SU-DHL-6 (cell line): ENCODE measurements around the gene KLHL36.

Source experiments
- H2AFZ ChIP-seq: fragments of 200-600 bp; sonication (generic); 2 replicates; pipeline ENCODE4 v1.6.1; 2014; ENCODE audit warnings: low read depth, mild to moderate bottlenecking, moderate library complexity, mixed read lengths, antibody characterized with exemption, low read length; ENCODE audit not compliant: severe bottlenecking
- H3F3A ChIP-seq: fragments of 200-600 bp; shearing (Covaris generic); 2 replicates; pipeline ENCODE4 v1.6.0; 2016; ENCODE audit warnings: antibody characterized with exemption, mild to moderate bottlenecking; ENCODE audit not compliant: insufficient read depth
- H3K27ac ChIP-seq: fragments of 200-600 bp; sonication (generic); 2 replicates; pipeline ENCODE4 v1.5.1; 2016; ENCODE audit warnings: low read depth, mild to moderate bottlenecking, low read length, moderate library complexity, mixed read lengths
- H3K27me3 ChIP-seq: fragments of 200-600 bp; sonication (generic), shearing (Covaris generic); 2 replicates; pipeline ENCODE4 v1.6.0; 2014; ENCODE audit warnings: mild to moderate bottlenecking, low read length
- H3K36me3 ChIP-seq: fragments of 200-600 bp; sonication (generic); 2 replicates; pipeline ENCODE4 v1.6.1; 2014; ENCODE audit warnings: mild to moderate bottlenecking, low read length, mixed read lengths
- H3K4me2 ChIP-seq: fragments of 300-600, 200-600 bp; shearing (Covaris generic), sonication (generic); 2 replicates; pipeline ENCODE4 v1.6.0; 2014; ENCODE audit warnings: low read length, low read depth, mild to moderate bottlenecking; ENCODE audit not compliant: poor library complexity, severe bottlenecking
- H3K4me3 ChIP-seq: fragments of 200-600 bp; sonication (generic); 2 replicates; pipeline ENCODE4 v1.5.1; 2014; ENCODE audit warnings: antibody characterized with exemption, low read length, mild to moderate bottlenecking, mixed read lengths; ENCODE audit not compliant: insufficient read depth, poor library complexity, severe bottlenecking
- H3K79me2 ChIP-seq: fragments of 200-600 bp; sonication (generic); 2 replicates; pipeline ENCODE4 v1.6.1; 2014; ENCODE audit warnings: mild to moderate bottlenecking, low read length, moderate library complexity; ENCODE audit not compliant: insufficient read depth
- H3K9ac ChIP-seq: fragments of 200-600 bp; sonication (generic); 2 replicates; pipeline ENCODE4 v1.7.0; 2014; ENCODE audit warnings: mild to moderate bottlenecking, low read length
- H3K9me2 ChIP-seq: fragments of 200-600 bp; sonication (generic); replicated peaks from 2 replicates; pipeline ENCODE4 v1.6.1; 2014; ENCODE audit warnings: low read length; ENCODE audit not compliant: insufficient read depth
- H3K9me3 ChIP-seq: fragments of 200-600 bp; sonication (generic); 2 replicates; pipeline ENCODE4 v1.6.1; 2014; ENCODE audit warnings: low read length, mixed read lengths; ENCODE audit not compliant: insufficient read depth
- H4K20me1 ChIP-seq: fragments of 200-600 bp; sonication (generic); 2 replicates; pipeline ENCODE4 v1.6.1; 2014; ENCODE audit warnings: low read depth, mild to moderate bottlenecking, antibody characterized with exemption, low read length, moderate library complexity, mixed read lengths
- CTCF ChIP-seq: fragments of 200-600 bp; sonication (generic); IDR thresholded peaks from one replicate; pipeline ENCODE4 v1.5.1; 2017; ENCODE audit warnings: antibody characterized with exemption, mild to moderate bottlenecking, low read length, moderate library complexity; ENCODE audit not compliant: insufficient read depth, poor library complexity, severe bottlenecking
- EZH2phosphoT487 ChIP-seq: fragments of 200-600 bp; sonication (generic), shearing (Covaris generic); conservative IDR thresholded peaks from 2 replicates; pipeline ENCODE4 v1.6.1; 2018; ENCODE audit warnings: mild to moderate bottlenecking, antibody characterized with exemption, low read length, moderate library complexity, mixed read lengths

KLHL36 gene

GRCh38 chr16:84603140-84603816, 45.0 kb upstream of the KLHL36 start:
- Histone ChIP-seq H3K27me3 (no peaks in the 10 kb centered on the region), H3K9me3 (no peaks in the 10 kb centered on the region), H3K9ac (no peak overlapping the region), H3F3A (peaks cover 47% of the 10 kb centered on the region), H3K27ac (peak overlapping the region; percentile 94), H3K4me2 (peak overlapping the region; percentile 33), H3K36me3 (no peaks in the 10 kb centered on the region), H2AFZ (no peak overlapping the region), H4K20me1 (no peaks in the 10 kb centered on the region), H3K9me2 (no peaks in the 10 kb centered on the region), H3K4me3 (no peak overlapping the region), H3K79me2 (peaks cover 80% of the 10 kb centered on the region)
- TF ChIP-seq EZH2phosphoT487 (no peak), CTCF (no peak)

DNA sequence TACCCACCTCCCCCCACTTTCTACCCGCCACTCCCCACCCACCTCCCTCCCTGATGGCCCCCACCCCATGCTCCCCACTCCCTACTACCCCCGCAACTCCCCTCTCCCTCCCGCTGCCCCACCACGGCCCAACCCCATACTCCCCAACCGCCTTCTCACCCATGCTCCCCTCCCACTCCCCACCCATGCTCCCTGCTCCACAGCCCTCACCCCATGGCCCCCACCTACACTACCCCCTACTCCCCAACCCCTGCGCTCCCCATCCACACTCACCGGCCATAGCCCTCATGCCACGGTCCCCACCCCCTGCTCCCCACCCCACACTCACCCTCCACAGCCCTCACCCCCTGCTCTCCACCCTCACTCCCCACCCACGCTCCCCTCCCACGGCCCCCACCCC, 44.4 kb upstream of the KLHL36 start:
- no peaks in the 10 kb centered on the region for H3K36me3 ChIP-seq
- peaks cover 49% of the 10 kb centered on the region for H3F3A ChIP-seq
- H3K9me3 ChIP-seq, result no peaks in the 10 kb centered on the region
- no peak overlapping the region for H3K9ac ChIP-seq
- no peak overlapping the region for H3K4me3 ChIP-seq
- H2AFZ ChIP-seq, result no peak overlapping the region
- no peaks in the 10 kb centered on the region for H4K20me1 ChIP-seq
- no peaks in the 10 kb centered on the region for H3K9me2 ChIP-seq
- H3K27me3 ChIP-seq, result no peaks in the 10 kb centered on the region
- no peak overlapping the region for H3K27ac ChIP-seq
- no peak overlapping the region for H3K4me2 ChIP-seq
- H3K79me2 ChIP-seq, result peaks cover 83% of the 10 kb centered on the region
- TF ChIP-seq CTCF (no peak), EZH2phosphoT487 (no peak)

DNA sequence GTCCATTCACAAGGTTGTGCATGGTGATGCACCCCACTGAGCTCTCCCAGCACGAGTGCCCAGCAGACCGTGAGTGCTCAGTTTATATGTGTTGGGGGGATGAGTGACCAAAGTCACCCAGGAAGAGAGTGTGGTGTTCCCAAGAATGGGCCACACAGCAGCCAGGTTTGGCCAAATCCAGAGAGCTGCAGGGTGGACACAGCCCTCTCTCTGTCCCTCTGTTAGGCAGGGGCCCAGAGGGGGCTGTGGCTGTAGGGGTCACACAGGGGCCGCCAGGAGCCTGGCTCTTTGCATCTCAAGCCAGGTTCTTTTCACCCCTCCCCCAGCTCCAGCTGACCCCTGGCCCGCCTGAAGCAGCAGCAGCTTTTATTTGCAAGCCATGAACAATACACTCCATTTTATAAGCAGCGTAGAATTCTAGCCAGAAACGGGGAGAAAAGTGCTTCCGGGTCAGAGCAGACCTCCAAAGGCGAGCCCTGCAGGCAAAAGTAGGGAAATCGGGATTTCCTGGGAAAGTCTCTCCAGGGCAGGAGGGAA, 43.8 kb upstream of the KLHL36 start:
- Histone ChIP-seq H3K79me2 (peaks cover 83% of the 10 kb centered on the region), H2AFZ (no peak overlapping the region), H3K9me2 (no peaks in the 10 kb centered on the region), H3F3A (peaks cover 46% of the 10 kb centered on the region), H3K27me3 (no peaks in the 10 kb centered on the region), H4K20me1 (no peaks in the 10 kb centered on the region), H3K4me3 (no peak overlapping the region), H3K9ac (no peak overlapping the region), H3K9me3 (no peaks in the 10 kb centered on the region), H3K27ac (no peak overlapping the region), H3K4me2 (no peak overlapping the region), H3K36me3 (no peaks in the 10 kb centered on the region)
- TF ChIP-seq EZH2phosphoT487 (no peak), CTCF (no peak)
